GM23248 (cell line): ENCODE measurements around the gene PABPN1L. TPM values are rescaled to one million over a fixed set of nuclear protein-coding genes. Genes with fewer than 3 reads are reported as not detected.

Experiments
- DNase-seq: peaks from one replicate; pipeline ENCODE4 v3.0.0-alpha.2; 2015
- H2AFZ ChIP-seq: fragments of 200-600 bp; sonication (generic); 2 replicates; pipeline ENCODE4 v1.6.1; 2016; ENCODE audit warnings: antibody characterized with exemption
- H3F3A ChIP-seq: fragments of 200-600 bp; sonication (generic); 2 replicates; pipeline ENCODE4 v1.6.1; 2016; ENCODE audit warnings: mild to moderate bottlenecking, antibody characterized with exemption, mixed run types; ENCODE audit not compliant: insufficient read depth
- H3K27ac ChIP-seq: fragments of 200-600 bp; sonication (generic); 2 replicates; pipeline ENCODE4 v1.5.1; 2016; ENCODE audit warnings: mild to moderate bottlenecking
- H3K27me3 ChIP-seq: fragments of 200-600 bp; sonication (generic); replicated peaks from 2 replicates; pipeline ENCODE4 v1.6.1; 2016; ENCODE audit warnings: mild to moderate bottlenecking; ENCODE audit not compliant: insufficient read depth
- H3K36me3 ChIP-seq: fragments of 200-600 bp; sonication (generic); 2 replicates; pipeline ENCODE4 v1.6.1; 2016; ENCODE audit warnings: low read depth, mild to moderate bottlenecking
- H3K4me1 ChIP-seq: fragments of 200-600 bp; sonication (generic); 2 replicates; pipeline ENCODE4 v1.6.1; 2016; ENCODE audit warnings: mild to moderate bottlenecking; ENCODE audit not compliant: insufficient read depth
- H3K4me2 ChIP-seq: fragments of 200-600 bp; sonication (generic); one replicate; pipeline ENCODE4 v1.6.1; 2016; ENCODE audit warnings: mild to moderate bottlenecking; ENCODE audit not compliant: unreplicated experiment
- H3K4me3 ChIP-seq: fragments of 200-600 bp; sonication (generic); 2 replicates; pipeline ENCODE4 v1.5.1; 2016; ENCODE audit warnings: mild to moderate bottlenecking
- H3K79me2 ChIP-seq: fragments of 200-600 bp; sonication (generic); 2 replicates; pipeline ENCODE4 v1.6.1; 2016; ENCODE audit warnings: mild to moderate bottlenecking; ENCODE audit not compliant: insufficient read depth
- H3K9ac ChIP-seq: fragments of 200-600 bp; sonication (generic); 2 replicates; pipeline ENCODE4 v1.6.1; 2016; ENCODE audit warnings: mild to moderate bottlenecking
- H3K9me2 ChIP-seq: fragments of 200-600 bp; sonication (generic); 2 replicates; pipeline ENCODE4 v1.6.1; 2016; ENCODE audit warnings: mixed run types, mild to moderate bottlenecking, moderate library complexity; ENCODE audit not compliant: insufficient read depth
- H3K9me3 ChIP-seq: fragments of 200-600 bp; sonication (generic); one replicate; pipeline ENCODE4 v1.6.1; 2017; ENCODE audit warnings: low read depth
- H4K20me1 ChIP-seq: fragments of 200-600 bp; sonication (generic); 2 replicates; pipeline ENCODE4 v1.6.0; 2016; ENCODE audit not compliant: insufficient read depth
- EZH2 ChIP-seq: fragments of 200-600 bp; sonication (generic); IDR thresholded peaks from 2 replicates; pipeline ENCODE4 v1.6.1; 2018; ENCODE audit warnings: antibody characterized with exemption, mild to moderate bottlenecking; ENCODE audit not compliant: insufficient read depth, poor library complexity, severe bottlenecking
- EZH2phosphoT487 ChIP-seq: fragments of 200-600 bp; sonication (generic); IDR thresholded peaks from 2 replicates; pipeline ENCODE4 v1.6.1; 2018; ENCODE audit warnings: antibody characterized with exemption, moderate library complexity, mild to moderate bottlenecking, low read depth; ENCODE audit not compliant: insufficient read depth
- WGBS, 2 experiments: methylation state at CpG; one replicate each; pipeline ENCODE4 v1.1.6; 2015 to 2017; ENCODE audit warnings: low lambda C conversion rate in 2 of 2, low coverage in 1 of 2; ENCODE audit errors: missing lambda C conversion rate in 2 of 2; 5-methylcytosine and 5-hydroxymethylcytosine counted together
- in situ Hi-C: fragments of 300-500 bp; cut with MboI; formaldehyde crosslinking; loops from 2 replicates; pipeline ENCODE4 v1.15.0; 2020
- polyA plus RNA-seq: library from polyadenylated mRNA; unstranded; fragments of >200 nt; fragmentation: Nextera tagmentation; extraction: Ambion mirVana; gene quantifications from 2 replicates; pipeline ENCODE4 v1.2.1, GENCODE V29; 2016
- total RNA-seq: library from RNA; depleted of rRNA; stranded (reverse); fragments of >200 nt; shearing (Covaris generic); gene quantifications from 2 replicates; pipeline ENCODE4 v1.2.3, GENCODE V29; 2014

PABPN1L gene
- total and polyA plus RNA-seq, 2 experiments from 2014 or later, result not detected

DNA sequence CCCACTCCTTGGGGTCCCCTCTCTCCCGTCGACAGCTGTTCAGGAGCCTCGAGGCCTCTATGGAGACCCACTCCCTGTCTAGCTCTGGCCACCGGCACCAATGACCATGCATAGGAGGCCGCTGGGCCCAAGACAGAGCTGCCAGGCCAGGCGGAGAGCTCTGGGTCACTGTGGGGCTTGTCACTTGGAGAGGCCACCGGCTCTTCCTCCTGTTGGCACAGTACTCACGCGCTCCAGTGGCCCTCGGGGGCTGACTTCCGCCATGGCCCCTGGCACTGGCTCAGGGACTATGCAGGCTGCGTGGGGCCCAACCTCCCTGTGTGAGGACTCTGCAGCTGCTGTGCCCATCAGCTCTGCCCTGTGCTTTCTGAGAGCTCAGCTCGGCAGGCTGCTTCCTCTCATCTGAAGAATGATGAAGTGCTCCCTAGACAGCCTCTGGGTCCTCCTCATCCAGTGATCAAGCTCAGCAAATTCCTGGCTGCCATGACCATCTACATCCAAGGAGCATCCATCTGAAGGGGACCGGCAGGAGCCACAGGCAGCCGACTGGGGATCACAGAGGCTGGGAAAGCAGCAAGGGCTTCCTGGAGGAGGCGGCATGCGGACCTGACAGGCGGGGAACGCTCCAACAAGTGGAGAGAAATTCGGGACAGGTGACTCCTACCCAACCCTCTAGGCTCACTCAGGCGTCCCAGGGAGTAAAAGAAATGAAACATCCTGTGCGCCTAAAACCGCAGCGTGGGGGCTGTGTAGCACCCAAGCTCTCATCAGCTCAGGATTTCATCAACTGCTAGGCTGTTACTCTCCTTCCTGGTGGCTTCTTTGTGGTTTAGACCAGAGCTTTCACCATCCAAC is 26.5 kb downstream of the PABPN1L start:
- Histone ChIP-seq H3K27ac (no peak overlapping the region), H3F3A (no peaks in the 10 kb centered on the region), H4K20me1 (no peaks in the 10 kb centered on the region), H3K79me2 (no peaks in the 10 kb centered on the region), H3K27me3 (no peaks in the 10 kb centered on the region), H3K4me1 (no peaks in the 10 kb centered on the region), H2AFZ (no peak overlapping the region), H3K4me3 (no peak overlapping the region), H3K9me3 (no peaks in the 10 kb centered on the region), H3K4me2 (no peak overlapping the region), H3K36me3 (no peaks in the 10 kb centered on the region), H3K9me2 (no peaks in the 10 kb centered on the region), H3K9ac (no peak overlapping the region)
- in situ Hi-C loops, result no loop called here
- no peak for DNase-seq
- TF ChIP-seq EZH2, result no peak
- TF ChIP-seq EZH2phosphoT487, result no peak
- 92 to 94% methylated on average over 24 of the region's 24 CpGs for WGBS, 2 experiments

GRCh38 chr16:88839026-88839529 is 27.4 kb downstream of the PABPN1L start:
- Histone ChIP-seq H3K27ac (no peak overlapping the region), H3K9ac (no peak overlapping the region), H3K4me2 (no peak overlapping the region), H3K36me3 (no peaks in the 10 kb centered on the region), H3K4me3 (no peak overlapping the region), H2AFZ (no peak overlapping the region), H3K9me2 (no peaks in the 10 kb centered on the region), H3K4me1 (no peaks in the 10 kb centered on the region), H3K79me2 (no peaks in the 10 kb centered on the region), H3K27me3 (no peaks in the 10 kb centered on the region), H4K20me1 (no peaks in the 10 kb centered on the region), H3K9me3 (no peaks in the 10 kb centered on the region), H3F3A (no peaks in the 10 kb centered on the region)
- TF ChIP-seq EZH2, result no peak
- DNase-seq, result no peak
- in situ Hi-C loops, result no loop called here
- 94 to 95% methylated on average over 20 to 38 of the region's 39 CpGs for WGBS, 2 experiments

- no peak overlapping the region for H2AFZ ChIP-seq
- no peaks in the 10 kb centered on the region for H3K4me1 ChIP-seq
- no peak overlapping the region for H3K4me3 ChIP-seq
- H3K9ac ChIP-seq, result no peak overlapping the region
- H3K79me2 ChIP-seq, result no peaks in the 10 kb centered on the region
- no peaks in the 10 kb centered on the region for H3K27me3 ChIP-seq
- in situ Hi-C loops, result no loop called here
- H4K20me1 ChIP-seq, result no peaks in the 10 kb centered on the region
- no peaks in the 10 kb centered on the region for H3F3A ChIP-seq
- no peaks in the 10 kb centered on the region for H3K36me3 ChIP-seq
- no peaks in the 10 kb centered on the region for H3K9me3 ChIP-seq
- H3K9me2 ChIP-seq, result no peaks in the 10 kb centered on the region
- TF ChIP-seq EZH2phosphoT487, result no peak
- no peak overlapping the region for H3K27ac ChIP-seq
- WGBS, 2 experiments, result 90 to 91% methylated on average over 17 to 19 of the region's 19 CpGs
- DNase-seq, result no peak
- no peak overlapping the region for H3K4me2 ChIP-seq
Observed at GRCh38 chr16:88838566-88838965, 27.9 kb downstream of the PABPN1L start.

DNA sequence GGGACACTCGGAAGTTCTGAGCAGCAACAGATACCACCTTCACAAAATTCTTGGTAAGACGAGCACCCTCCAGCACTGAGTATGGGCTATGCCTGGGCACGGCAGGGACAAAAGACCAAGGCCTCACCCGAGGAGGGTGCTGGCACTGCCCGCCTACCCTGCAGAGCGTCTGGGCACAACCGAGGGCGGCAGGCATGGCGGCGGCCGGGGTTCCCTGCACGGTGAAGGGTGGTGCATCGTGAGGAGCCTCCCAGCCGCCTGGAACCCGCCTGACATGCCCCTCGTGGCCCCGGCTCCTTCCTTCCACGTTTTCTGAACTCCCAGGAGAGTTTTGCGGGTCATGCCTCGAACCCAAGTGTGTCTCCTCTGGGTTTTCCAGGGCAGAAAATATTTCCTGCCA is 28.7 kb downstream of the PABPN1L start:
- Histone ChIP-seq H2AFZ (no peak overlapping the region), H3K9me3 (no peaks in the 10 kb centered on the region), H3F3A (no peaks in the 10 kb centered on the region), H4K20me1 (no peaks in the 10 kb centered on the region), H3K36me3 (no peaks in the 10 kb centered on the region), H3K79me2 (no peaks in the 10 kb centered on the region), H3K4me2 (no peak overlapping the region), H3K4me3 (no peak overlapping the region), H3K9ac (no peak overlapping the region), H3K9me2 (no peaks in the 10 kb centered on the region), H3K27me3 (no peaks in the 10 kb centered on the region), H3K4me1 (no peaks in the 10 kb centered on the region), H3K27ac (no peak overlapping the region)
- DNase-seq, result no peak
- TF ChIP-seq EZH2phosphoT487 (no peak), EZH2 (no peak)
- in situ Hi-C loops, result no loop called here
- WGBS, 2 experiments, result 93% methylated on average over 19 to 20 of the region's 20 CpGs
